Eye (tissue), 1 donor: Measurements from ENCODE around the gene C16orf89.
"Not testable (repeated sequence)": the region's sequence is repeated elsewhere in the genome, so short reads cannot be mapped to it uniquely, and the experiment has no call there.

Source experiments
- DNase-seq: peaks from one replicate; pipeline ENCODE4 v3.0.0-alpha.2; 2015

C16orf89 gene

GRCh38 chr16:5084099-5084731, 18.5 kb upstream of the C16orf89 start:
- DNase-seq: not testable (repeated sequence)

GRCh38 chr16:5083646-5084045, 17.9 kb upstream of the C16orf89 start:
- not testable (repeated sequence) for DNase-seq

DNA sequence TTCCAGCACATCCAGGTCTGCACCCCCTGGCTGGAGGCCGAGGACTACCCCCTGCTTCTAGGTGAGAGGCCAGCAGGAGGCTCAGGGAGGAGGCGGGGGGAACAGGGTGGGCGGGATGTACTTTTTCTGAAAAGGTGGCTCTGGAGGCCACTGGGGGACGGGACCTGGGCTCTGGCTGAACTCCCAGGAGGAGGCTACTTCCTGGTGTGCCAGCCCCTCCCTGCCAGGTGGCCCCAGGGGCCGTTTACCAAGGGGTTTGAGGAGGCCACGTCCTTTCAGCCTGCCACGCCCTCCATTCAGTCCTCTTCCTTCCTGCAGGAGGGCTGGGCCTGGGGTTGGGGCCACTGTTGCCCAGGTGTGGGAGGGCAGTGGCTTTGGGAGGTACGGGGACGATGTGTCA, 15.2 kb upstream of the C16orf89 start:
- not testable (repeated sequence) for DNase-seq

DNA sequence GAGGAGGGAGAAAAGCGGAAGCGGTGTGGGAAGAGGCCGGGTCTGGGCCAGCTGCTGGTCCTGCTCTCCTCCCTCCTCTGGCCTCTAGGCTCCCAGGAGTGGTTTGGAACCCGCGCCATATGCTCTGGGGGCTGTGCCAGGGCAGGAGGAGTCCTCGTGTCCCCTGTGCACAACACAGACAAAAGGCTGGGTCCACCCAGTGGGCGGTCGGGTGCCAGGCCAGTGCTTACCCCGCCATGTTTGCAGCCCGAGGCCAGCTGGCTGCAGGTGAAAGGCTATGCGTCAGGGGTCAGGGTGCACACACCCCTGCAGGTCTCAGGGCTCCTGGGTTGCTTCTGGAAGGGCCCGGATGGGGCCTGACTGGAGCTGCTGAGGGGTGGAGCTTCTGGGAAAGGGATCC, 14.7 kb upstream of the C16orf89 start:
- not testable (repeated sequence) for DNase-seq

DNA sequence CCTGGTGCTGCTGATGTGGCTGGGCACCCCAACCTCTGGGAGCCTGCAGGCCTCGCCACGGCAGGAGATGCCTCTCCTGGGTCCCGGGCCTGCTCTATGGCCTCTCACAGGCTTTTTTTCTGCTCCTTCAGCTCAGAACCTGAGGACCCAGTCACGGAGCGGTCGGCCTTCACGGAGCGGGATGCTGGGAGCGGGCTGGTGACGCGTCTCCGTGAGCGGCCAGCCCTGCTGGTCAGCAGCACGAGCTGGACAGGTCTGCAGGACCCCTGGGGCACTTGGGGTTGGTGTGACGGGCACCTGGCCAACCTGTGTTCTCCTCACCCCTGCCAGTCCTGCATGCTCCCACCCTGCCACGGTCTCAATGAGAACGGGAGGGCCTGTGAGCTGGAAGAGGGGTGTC, 12.9 kb upstream of the C16orf89 start:
- no peak for DNase-seq

DNA sequence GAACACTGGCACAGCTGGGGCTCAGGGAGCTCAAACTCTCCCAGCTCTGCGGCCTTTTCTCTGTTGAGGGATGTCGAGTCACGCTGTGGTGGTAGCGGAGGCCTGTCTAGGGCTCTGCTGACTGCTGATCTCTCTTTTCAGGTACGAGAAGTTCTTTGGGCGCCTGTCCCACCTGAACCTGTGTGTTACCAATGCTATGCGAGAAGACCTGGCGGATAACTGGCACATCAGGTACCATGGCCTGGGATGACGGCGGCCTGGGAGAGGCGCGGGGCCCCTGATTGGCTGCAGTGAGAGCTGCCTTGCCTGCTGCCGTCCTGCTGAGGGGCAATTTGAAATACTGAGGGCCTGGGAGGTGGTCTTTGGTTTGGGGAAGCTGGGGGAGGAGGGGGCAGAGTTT, 11.5 kb upstream of the C16orf89 start:
- no peak for DNase-seq

DNA sequence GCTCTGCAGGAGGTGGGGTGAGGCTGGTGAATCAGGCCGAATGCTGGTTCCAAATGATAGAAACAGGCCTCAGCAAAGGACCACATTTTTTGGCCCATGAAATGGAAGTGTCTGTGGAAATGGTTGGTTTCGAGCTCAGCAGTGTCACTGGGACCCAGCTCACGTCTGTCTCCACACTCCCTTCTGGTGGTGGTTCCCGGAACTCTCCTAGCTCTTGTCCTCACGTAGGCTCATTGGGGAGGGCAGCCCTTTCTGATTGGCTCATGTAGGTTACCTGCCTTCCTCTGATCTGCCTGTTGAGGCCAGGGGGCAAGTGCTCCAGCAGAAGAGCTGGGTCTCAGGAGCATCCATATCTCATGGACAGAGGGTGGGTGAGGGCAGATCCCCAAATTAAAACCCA, 9.9 kb upstream of the C16orf89 start:
- DNase-seq: no peak

GRCh38 chr16:5073771-5074170, 8.0 kb upstream of the C16orf89 start:
- DNase-seq: not testable (repeated sequence)

- no peak for DNase-seq
Measured at GRCh38 chr16:5073279-5073629, 7.5 kb upstream of the C16orf89 start.

DNA sequence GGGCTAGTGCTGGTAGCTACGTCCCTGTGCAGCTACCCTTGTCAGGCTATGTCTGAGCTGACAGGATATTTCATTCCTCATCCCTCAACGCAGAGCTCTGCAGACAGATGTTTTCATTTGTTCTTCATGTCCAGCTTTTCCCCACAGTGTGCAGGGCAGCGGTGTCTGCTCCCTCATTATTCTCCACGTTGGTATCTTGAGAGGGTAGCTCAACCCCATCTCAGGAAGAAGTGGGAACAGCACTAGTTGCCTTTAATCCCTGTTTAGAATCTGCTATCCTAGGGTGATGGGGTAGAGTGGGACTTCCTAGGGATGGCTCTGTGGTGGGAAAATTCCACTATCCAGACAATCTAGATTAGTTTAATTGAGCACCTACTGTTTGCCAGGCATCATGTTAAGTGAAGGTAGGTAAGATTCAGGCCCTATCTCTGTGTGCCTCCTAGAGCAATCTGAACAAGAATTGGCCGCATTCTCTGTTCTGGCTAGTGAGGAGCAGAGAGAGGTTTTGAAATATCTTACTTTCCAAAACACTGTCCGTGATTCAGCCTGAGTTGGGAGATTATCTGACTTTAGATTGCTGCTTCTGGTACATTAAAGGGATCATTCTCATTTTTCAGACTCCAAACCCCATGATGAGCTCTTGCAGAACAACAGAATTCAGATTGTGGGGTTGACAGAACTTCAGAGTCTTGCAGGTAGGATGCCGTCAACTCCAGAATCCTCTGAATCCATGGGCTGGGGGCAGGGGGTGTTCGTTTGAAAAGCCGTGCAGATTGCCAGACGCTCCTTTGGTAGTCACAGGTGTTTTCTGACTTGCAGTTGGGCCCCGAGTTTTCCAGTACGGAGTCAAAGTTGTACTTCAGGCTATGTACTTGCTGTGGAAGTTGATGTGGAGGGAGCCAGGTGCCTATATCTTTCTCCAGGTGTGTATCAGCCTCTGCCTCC, 6.8 kb upstream of the C16orf89 start:
- no peak for DNase-seq

GRCh38 chr16:5071681-5072333, 6.1 kb upstream of the C16orf89 start, which contains the start of gene ALG1:
TSS of gene ALG1 (plus strand) at chr16:5071843. CDS start at chr16:5071850, 7 bp downstream.
- DNase-seq: peak; percentile 96

DNA sequence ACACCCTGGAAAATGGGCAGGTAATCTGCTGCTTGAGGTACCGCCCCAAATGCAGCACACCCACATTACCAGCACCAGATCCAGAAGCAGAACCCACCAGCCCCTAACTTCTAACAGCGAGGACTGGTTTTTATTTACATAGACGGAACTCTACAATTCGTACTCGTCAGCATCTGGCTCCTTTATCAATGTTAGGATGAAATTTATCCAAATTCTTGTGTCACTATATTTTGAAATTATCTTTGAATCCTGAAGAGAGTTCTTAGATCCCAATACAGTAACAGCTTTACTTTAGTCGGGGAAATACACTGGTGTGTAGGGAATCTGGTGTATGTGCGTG, 5.6 kb upstream of the C16orf89 start:
- no peak for DNase-seq

DNA sequence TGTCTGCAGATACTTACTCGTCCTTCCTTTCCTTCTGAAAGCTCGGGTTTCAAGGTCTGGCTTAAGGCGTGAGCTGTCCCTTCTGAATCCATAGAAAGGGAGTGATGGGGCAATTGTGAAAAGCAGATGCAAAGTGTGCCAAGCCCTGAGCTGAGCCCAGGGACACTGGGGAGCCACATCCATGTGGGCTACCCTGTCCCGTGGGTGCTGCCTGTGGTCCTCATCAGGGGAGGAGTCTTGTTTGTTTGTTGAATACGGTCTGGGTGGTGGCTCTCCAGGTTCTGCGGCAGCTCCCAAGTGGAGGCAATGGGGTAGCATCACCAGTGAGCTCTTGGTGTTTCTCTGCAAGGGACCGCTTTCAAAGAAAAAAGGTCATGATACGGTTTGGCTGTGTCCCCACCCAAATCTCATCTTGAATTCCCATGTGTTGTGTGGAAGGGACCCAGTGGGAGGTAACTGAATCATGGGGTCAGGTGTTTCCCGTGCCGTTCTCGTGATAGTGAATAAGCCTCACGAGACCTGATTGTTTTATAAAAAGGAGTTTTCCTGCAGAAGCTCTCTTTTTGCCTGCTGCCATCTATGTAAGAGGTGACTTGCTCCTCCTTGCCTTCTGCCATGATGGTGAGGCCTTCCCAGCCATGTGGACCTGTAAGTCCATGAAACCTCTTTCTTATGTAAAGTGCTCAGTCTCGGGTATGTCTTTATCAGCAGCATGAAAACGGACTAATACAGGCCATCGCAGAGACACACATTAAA, 4.9 kb upstream of the C16orf89 start:
- no peak for DNase-seq

DNA sequence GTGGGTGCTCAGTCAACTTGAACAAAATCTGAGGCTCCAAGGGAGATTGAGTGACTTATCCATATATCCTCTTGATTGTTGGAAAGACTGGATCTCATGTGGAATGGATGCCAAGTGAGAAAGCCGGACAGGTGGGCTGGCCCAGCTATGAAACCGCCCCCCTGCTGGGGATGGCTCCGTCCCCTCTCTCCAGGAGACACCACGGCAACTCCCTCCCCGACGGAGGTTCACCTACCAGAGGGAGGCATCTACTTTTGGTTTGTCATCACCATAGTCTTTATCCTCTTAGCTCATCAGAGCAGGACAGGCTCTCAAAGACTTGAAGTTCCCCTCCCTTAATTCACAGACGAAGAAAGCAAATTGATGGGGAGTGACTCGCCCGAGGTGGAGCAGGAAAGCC, 4.1 kb upstream of the C16orf89 start:
- no peak for DNase-seq

GRCh38 chr16:5069048-5069447, 3.3 kb upstream of the C16orf89 start:
- no peak for DNase-seq

- DNase-seq: no peak
Measured at GRCh38 chr16:5066511-5066910, 755 bp upstream of the C16orf89 start.

GRCh38 chr16:5065326-5065725, 430 bp downstream of the C16orf89 start:
- DNase-seq: no peak

DNA sequence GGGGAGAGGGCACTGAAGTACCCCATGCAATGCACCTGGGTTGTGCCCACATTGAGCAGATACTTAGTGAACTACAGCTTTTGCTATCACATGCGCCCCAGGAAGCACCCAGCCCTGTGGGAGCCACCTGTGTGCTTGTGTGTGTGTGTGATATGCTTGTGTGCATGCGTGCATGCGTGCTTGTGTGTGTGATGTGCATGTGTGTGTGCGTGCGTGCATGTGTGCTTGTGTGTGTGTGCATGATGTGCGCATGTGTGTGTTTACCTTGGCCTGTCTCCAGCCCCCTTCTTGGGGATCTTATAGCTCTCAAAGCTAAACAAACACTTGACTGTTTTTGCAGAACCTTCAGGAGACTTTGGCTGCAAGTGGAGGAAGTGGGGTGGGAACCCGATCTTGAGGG, 841 bp downstream of the C16orf89 start:
- peak; percentile 43 for DNase-seq

DNA sequence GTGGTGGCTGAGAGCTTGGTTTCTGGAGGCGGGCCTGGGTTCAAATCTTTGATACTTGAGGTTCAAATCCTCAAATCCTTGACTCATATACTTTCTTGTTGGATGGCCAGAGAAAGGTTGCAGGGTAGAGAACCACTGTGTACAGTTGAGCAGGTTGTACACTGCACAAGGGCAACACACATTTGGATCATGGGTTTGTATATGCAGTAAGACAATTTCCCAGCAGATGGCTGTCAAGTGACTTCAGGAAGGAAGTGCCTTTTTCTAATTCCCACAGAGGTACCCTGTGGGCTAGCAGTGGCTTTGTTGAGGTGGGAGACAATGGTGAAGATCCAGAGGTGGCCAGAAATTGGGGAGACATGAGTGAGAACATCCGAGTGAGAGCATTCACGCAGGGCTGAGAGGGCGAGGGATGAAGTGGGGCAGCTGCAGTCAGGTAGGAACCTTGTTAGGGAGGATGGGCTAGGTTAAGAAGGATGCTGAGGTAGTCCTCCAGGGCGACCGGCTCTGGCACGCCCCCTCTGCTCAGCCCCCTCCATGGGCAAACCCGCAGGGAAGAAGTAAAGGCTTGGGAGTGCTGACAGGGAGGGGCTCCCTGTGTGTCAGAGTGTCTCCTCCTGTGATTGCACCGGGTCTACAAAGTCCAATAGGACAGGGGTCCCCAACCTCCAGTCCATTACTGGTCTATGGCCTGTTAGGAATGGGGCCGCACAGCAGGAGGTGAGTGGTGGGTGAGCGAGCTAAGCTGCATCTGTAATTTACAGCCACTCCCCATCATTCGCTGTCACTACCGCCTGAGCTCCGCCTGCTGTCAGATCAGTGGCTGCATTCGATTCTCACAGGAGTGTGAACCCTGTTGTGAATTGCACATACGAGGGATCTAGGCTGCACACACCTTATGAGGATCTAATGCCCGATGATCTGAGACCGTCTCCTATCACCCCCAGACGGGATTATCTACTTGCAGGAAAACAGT, 2.7 kb downstream of the C16orf89 start:
- DNase-seq: no peak

DNA sequence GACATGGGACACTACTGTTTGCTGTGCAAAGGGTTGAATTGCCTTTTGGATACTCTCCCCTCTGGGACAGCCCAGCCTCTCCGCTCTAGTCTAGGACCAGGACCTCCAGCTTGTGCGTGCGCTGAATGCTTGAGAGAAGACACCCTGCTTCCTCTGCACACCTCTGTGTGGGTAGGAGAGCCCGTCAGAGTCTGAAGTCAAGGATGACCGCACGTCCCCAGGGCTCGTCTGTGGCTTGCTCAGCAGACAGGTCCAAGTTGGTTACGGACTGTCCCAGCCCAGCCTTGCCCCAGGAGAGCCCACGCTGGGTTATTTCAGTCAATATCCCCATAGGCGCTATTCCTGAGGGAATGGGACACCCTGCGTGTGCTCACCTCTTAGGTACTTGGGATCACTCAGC, 3.7 kb downstream of the C16orf89 start:
- no peak for DNase-seq

DNA sequence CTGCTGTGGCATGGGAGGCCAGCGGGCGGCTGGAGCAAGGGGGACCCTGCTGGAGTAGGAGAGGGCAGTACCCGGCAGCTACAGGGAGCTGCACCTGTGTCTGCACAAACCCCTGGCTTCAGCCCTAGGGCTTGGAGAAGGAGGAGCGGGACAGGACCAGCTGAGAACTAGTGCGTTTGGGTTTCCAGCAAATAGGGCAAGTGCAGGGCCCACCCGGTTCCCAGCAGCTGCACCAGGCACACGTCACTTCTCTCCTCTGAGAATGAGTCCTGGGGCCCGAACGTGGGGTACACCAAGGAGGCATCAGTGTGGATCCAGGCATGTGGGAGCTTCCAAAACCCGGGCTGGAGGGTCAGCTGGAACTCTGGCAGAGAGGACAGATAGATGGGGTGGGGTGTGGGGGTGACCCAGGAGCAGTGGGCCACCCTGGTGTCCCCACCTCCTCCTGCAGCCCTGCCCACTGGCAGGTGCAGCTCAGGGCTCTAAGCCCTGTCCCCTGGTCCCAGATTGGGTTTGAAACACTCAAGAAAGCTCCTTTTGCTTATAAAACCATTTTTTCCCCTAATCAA, 5.6 kb downstream of the C16orf89 start:
- DNase-seq: no peak
